Peyer's patch (tissue), 4 donors: ENCODE data around the gene MAP3K5.

Experiments
- CTCF ChIP-seq, 6 experiments: fragments of 450-650 bp in 4 of 6; fragments of 200-600 bp in 2 of 6; sonication (generic) in 1 of 6; IDR thresholded peaks; one replicate each; pipeline ENCODE4 v1.5.1; 2017 to 2019; ENCODE audit warnings: antibody characterized with exemption in 6 of 6, mild to moderate bottlenecking in 3 of 6, moderate library complexity in 1 of 6
- POLR2A ChIP-seq, 2 donors: fragments of 450-650 bp; IDR thresholded peaks; one replicate each; pipeline ENCODE4 v1.5.1; 2017; ENCODE audit warnings: antibody characterized with exemption in 2 of 2, mild to moderate bottlenecking in 2 of 2, moderate library complexity in 2 of 2

- TF ChIP-seq CTCF (IDR thresholded peaks at IDR 0.05): no peak
- no peak for TF ChIP-seq POLR2A (IDR thresholded peaks at IDR 0.05)
These were observed 65.3 kb downstream of the MAP3K5 start for GRCh38 chr6:136726837-136727557.
